Stimulated activated CD4-positive, alpha-beta T cell treated with anti-CD3 and anti-CD28 coated beads, TNF-alpha, amount 100 ng/mL, for 48 hours (primary cell): ENCODE results near the gene TUBA3E.
"Not testable (repeated sequence)": the region's sequence is repeated elsewhere in the genome, so short reads cannot be mapped to it uniquely, and the experiment has no call there.

ENCODE experiments used
- DNase-seq, 3 donors: peaks; one replicate each; pipeline ENCODE4 v3.0.0-alpha.2; 2020; ENCODE audit warnings: low read depth in 3 of 3

TUBA3E gene

DNA sequence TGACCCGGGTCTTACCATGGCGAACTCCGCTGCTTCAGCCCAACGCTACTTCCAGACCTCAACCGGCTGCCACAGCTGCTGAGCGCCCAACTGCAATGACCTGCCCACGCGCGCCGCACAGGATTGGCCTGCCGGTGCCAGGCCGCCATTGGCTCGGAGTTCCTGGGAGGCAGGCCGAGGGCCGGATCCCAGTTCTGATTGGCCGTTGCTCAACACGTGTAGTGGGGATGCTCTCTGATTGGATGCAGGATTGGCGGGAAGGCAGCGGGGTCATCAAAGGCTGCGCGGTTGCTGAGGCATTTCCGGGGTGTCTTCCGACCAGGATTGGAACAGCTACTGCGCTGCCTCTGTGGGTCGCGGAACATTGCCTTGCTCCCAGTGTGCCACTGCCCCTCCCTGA lies at the start of gene TUBA3E:
Gene TUBA3E (minus strand): TSS at position 97 of the 400 bp plus-strand sequence. CDS start 79 bp downstream, at position 18.
- no peak for DNase-seq

DNA sequence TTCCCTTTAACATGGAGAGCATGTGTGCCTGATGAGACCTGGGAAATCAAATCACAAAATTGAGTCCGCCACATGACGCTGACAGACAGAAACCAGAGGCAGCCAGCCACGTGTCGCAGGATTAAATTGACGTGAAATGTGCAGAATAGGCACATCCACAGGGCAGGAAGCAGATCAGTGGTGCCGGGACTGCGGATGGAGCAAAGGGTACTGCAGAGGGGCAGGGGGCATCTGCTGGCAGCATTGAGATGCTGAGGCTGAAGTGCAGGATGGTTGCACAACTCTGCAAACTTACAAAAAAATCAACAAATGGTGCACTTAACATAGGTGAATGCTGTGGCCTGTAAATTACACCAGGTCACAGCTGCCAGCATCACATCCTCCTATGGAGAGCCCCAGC lies 48.2 kb upstream of the TUBA3E start:
- no peak for DNase-seq

- no peak for DNase-seq
Observed at GRCh38 chr2:130245976-130246375, 47.7 kb upstream of the TUBA3E start.

DNA sequence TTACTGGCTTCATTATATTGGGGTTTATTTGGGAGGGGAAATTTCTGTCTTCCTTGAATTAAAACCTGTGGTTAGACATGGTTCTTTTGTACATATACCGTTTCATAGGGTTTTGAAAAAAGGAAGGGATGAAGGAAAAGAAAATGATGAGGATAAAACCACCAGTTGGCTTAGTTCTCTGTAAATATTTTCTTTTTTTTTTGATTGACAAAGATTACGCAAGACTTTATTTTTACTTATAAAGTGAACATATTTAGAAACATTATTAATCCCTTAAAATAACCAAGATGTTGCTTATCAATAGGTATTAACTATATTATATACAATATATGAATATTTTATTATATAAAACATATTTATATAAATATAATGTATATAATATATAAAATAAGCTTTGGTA lies 45.1 kb upstream of the TUBA3E start:
- no peak for DNase-seq

DNA sequence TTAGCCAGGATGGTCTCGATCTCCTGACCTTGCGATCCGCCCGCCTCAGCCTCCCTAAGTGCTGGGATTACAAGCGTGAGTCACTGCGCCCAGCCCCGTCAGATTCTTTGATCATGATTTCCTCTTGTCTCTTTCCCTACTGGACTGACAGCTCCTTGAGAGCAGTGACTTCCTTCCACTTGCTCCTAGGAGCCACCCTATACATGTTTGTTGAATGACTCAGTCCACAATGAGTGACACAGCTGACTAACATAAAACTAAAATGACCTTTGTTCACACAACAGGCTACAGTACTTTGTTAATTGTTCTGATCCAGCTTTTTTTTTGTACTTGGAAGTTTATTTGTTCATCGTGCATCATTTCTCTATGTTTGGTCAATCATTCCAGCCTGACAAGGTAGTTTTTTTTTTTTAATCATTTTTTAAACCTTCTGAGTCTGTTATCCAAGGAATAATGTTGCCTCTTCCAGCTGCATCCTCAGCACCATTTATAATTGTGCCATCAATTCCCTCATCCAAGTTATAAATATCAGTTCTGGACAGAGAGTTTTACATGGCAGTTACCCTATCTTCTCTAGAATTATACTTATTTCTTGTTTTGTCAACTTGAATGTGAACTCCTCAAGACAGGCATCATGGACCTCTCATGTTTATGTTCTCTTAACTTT lies 42.9 kb upstream of the TUBA3E start:
- DNase-seq = no peak

- not testable (repeated sequence) for DNase-seq
Observed at GRCh38 chr2:130239581-130239980, 41.3 kb upstream of the TUBA3E start.

- not testable (repeated sequence) for DNase-seq
Observed at GRCh38 chr2:130233066-130233465, 34.8 kb upstream of the TUBA3E start.

GRCh38 chr2:130231656-130232055 lies 33.4 kb upstream of the TUBA3E start:
- DNase-seq = no peak

- not testable (repeated sequence) for DNase-seq
Observed at GRCh38 chr2:130230907-130231306, 32.7 kb upstream of the TUBA3E start.

- DNase-seq = not testable (repeated sequence)
Observed at GRCh38 chr2:130230376-130230775, 32.1 kb upstream of the TUBA3E start.

- peak in 1 of 3 donors; percentile 17 for DNase-seq
Observed at GRCh38 chr2:130229161-130229510, 30.9 kb upstream of the TUBA3E start.

DNA sequence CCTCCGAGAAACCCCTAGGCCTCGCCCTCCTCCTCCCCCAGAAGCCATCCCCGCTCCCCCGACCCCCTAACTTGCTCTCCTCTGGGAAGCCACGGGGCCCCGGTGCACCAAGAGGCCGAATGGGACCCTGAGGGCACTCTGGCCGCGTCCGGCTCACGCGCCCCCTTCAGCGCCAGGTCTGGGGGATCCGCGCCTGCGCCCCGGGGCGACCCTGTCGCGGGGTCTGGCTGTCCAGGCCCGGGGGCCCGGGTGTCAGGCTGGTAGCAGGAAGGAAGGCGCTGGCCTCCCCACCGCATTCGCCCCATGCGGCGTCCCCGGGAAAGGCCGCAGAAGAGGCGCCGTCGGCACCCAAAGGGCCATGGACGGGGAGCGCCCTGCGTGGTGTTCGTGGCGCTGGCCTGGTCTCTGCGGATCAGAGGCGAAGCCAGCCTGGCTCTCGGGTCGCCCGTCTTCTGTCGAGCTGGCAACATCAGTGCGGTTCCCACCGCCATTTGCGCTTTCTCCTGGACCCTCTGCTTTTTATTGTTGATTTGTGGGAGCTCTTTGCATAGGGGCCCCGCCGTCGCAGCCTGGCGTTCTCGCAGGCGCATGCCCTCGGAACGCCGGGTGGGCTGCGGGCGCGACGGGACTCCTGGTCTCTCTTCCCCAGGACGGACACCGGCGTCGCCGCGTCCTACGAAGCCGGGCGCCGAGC lies 30.4 kb upstream of the TUBA3E start:
- not testable (repeated sequence) for DNase-seq

DNA sequence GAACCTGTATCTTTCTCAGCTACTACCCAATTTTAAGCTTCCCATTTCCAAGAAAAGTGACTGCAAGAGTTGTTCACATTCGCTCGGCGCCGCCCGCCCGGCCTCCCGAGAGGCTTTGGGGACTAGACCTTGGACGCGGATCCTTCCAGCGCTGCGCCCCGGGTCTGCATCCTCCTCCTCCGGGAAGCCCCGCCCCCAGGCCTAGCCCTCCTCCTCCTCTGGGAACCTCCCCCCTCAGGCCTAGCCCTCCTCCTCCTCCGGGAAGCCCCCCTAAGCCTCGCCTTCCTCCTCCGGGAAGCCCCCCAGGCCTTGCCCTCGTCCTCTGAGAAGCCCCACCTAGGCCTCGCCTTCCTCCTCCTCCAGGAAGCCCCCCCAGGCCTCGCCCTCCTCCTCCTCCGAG lies 29.8 kb upstream of the TUBA3E start:
- not testable (repeated sequence) for DNase-seq

DNA sequence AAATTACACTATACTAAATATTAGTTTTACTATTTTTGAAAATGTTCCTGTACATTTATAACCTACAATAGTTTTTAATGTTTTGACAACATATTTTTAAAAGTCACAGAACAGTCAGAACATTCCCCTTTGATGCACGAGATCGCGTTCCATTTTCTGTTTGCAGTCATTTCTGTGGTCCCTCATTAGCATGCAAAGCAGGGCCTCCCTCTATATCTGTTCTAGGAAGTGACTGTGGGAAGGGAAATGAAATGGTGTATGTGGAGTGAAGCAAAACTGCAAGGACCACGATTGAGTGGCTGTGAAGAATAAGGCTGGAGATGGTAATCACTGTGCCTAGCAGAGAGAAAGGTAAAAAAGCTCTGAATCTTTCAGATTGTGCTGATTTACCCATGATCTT lies 24.3 kb upstream of the TUBA3E start:
- not testable (repeated sequence) for DNase-seq

GRCh38 chr2:130220505-130220904 lies 22.3 kb upstream of the TUBA3E start:
- DNase-seq = not testable (repeated sequence)

DNA sequence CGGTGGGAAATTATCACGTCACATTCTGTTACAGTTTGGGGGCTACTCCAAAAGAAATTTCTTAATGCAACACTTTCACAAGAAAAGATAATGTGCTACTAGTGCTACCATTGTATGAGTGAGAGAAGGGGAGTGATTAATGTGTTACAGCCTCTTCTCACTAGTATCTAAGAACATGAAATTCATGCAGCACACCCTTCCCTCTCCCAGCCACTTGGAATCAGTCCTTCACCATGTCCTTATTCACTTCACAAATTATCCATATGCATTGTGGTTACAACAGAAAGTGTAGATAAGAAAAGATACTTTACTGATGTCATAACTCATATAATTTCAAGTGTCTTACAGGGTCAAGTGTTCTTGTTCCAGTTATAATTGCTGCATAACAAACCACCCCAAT lies 20.9 kb upstream of the TUBA3E start:
- not testable (repeated sequence) for DNase-seq

- not testable (repeated sequence) for DNase-seq
Observed at GRCh38 chr2:130207051-130207450, 8.8 kb upstream of the TUBA3E start.

DNA sequence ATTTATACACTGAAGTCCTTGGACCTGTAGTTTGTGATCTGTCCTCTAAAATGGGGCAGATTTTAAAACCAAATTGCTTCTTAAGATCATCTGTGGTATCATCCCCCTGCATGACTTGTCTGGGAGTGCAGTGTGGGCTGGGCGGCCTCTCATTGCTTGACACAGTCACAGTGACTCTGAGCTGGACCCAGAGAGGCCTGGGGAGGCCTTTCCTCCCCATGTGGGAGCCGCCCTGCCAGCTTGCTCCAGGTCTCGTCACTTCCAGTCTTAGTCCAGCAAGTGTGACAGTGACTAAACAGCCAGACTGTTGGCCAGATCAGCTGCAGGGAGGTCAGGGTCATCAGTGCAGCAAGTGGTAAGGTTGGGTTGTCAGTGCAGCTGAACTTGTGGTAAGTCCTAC lies 4.9 kb upstream of the TUBA3E start:
- not testable (repeated sequence) for DNase-seq

DNA sequence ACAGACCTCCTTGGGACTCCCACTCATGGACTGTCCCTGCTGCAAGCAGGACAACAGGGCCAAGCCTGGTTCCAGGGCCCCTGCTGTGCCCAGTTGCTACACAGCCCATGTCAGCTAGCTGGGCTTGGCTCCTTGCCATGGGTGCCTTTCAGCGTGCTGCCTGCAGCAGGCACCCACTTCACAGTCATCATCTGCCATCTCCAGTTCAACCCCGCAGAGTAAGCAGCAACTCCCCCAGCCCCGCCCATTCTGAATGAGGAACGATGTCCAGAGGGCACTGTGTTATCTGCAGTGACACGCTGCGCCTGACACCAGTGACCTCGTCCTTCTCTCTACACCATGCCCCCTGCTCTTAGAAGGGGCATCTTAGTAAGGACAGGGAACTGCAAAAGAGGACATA lies 4.3 kb upstream of the TUBA3E start:
- not testable (repeated sequence) for DNase-seq

GRCh38 chr2:130196052-130196451 lies 2.2 kb downstream of the TUBA3E start:
- not testable (repeated sequence) for DNase-seq

DNA sequence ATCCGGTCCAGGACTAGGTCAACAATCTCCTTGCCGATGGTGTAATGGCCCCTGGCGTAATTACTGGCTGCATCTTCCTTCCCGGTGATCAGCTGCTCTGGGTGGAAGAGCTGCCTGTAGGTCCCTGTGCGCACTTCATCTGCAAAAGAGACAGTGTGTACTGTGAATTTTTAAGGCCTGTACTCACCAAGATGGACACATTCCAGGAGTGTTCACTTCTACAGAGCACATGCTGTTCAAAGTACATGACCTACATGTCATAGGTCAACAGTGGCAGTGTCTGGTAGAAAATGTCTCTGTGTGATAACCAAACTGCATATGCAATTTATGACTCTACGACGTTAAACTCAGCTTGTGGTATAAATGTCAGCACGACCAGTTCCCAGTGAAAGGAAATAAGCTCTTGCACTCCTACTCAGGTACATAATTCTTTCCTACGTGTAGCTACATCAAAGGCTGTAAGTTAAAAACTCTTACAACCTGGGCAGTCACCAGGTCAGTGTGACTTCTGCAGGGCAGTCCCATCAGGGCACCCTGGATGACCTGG lies 3.1 kb downstream of the TUBA3E start:
- not testable (repeated sequence) for DNase-seq

GRCh38 chr2:130193824-130194223 lies 4.4 kb downstream of the TUBA3E start:
- DNase-seq = not testable (repeated sequence)

GRCh38 chr2:130192451-130192850 lies 5.8 kb downstream of the TUBA3E start:
- DNase-seq = not testable (repeated sequence)
